ENCODE data around the gene DEPDC7. TPM values are rescaled to one million over a fixed set of nuclear protein-coding genes. Genes with fewer than 3 reads are reported as not detected.

DEPDC7 gene
- total RNA-seq, 1 experiment from 2014 or later: 5.6 TPM

- ChIA-PET POLR2A (interaction anchor here (0.5 kb wide), 1 partner anchor 26 kb away, joined by 3 read pairs; no protein-coding TSS in a partner anchor), CTCF (no interaction called here)
- peaks cover 6% of the 10 kb centered on the region; the same call in 1 of the 2 replicates for H3K27me3 Mint-ChIP-seq (ENCODE audit: low read depth)
- peaks cover 13% of the 10 kb centered on the region for H3K4me1 Mint-ChIP-seq
- no peak for TF ChIP-seq NR1H2 (CRISPR knock-in tag; IDR thresholded peaks at IDR 0.05)
- TF ChIP-seq ZNF121 (CRISPR knock-in tag; IDR thresholded peaks at IDR 0.05): no peak
- no peak for TF ChIP-seq ZNF396 (CRISPR knock-in tag; IDR thresholded peaks at IDR 0.05; ENCODE audit: borderline replicate concordance)
- TF ChIP-seq, protein P1, sequence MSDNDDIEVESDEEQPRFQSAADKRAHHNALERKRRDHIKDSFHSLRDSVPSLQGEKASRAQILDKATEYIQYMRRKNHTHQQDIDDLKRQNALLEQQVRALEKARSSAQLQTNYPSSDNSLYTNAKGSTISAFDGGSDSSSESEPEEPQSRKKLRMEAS (CRISPR knock-in tag; IDR thresholded peaks at IDR 0.05): no peak
- no peak for TF ChIP-seq ZNF138 (CRISPR knock-in tag; conservative IDR thresholded peaks at IDR 0.05)
- no peak for TF ChIP-seq GABPB1 (CRISPR knock-in tag; IDR thresholded peaks at IDR 0.05)
- TF ChIP-seq, protein P2, sequence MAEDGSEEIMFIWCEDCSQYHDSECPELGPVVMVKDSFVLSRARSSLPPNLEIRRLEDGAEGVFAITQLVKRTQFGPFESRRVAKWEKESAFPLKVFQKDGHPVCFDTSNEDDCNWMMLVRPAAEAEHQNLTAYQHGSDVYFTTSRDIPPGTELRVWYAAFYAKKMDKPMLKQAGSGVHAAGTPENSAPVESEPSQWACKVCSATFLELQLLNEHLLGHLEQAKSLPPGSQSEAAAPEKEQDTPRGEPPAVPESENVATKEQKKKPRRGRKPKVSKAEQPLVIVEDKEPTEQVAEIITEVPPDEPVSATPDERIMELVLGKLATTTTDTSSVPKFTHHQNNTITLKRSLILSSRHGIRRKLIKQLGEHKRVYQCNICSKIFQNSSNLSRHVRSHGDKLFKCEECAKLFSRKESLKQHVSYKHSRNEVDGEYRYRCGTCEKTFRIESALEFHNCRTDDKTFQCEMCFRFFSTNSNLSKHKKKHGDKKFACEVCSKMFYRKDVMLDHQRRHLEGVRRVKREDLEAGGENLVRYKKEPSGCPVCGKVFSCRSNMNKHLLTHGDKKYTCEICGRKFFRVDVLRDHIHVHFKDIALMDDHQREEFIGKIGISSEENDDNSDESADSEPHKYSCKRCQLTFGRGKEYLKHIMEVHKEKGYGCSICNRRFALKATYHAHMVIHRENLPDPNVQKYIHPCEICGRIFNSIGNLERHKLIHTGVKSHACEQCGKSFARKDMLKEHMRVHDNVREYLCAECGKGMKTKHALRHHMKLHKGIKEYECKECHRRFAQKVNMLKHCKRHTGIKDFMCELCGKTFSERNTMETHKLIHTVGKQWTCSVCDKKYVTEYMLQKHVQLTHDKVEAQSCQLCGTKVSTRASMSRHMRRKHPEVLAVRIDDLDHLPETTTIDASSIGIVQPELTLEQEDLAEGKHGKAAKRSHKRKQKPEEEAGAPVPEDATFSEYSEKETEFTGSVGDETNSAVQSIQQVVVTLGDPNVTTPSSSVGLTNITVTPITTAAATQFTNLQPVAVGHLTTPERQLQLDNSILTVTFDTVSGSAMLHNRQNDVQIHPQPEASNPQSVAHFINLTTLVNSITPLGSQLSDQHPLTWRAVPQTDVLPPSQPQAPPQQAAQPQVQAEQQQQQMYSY (CRISPR knock-in tag; IDR thresholded peaks at IDR 0.05): no peak
- TF ChIP-seq TP53 (CRISPR knock-in tag; IDR thresholded peaks at IDR 0.05): no peak
- no peak for TF ChIP-seq CBFB (CRISPR knock-in tag; IDR thresholded peaks at IDR 0.05; ENCODE audit: low read depth)
- TF ChIP-seq CREB1 (CRISPR knock-in tag; IDR thresholded peaks at IDR 0.05): no peak
- TF ChIP-seq JAZF1 (CRISPR knock-in tag; IDR thresholded peaks at IDR 0.05): no peak
- no peak for TF ChIP-seq ATF1 (CRISPR knock-in tag; IDR thresholded peaks at IDR 0.05)
- TF ChIP-seq JUN (CRISPR knock-in tag; IDR thresholded peaks at IDR 0.05): no peak
- no peak for TF ChIP-seq MXD4 (CRISPR knock-in tag; IDR thresholded peaks at IDR 0.05; ENCODE audit: borderline replicate concordance)
- TF ChIP-seq ETV6 (CRISPR knock-in tag; IDR thresholded peaks at IDR 0.05): no peak
- TF ChIP-seq CTCF (IDR thresholded peaks at IDR 0.05): no peak
- TF ChIP-seq ZNF423 (CRISPR knock-in tag; IDR thresholded peaks at IDR 0.05): no peak
- H3K27ac Mint-ChIP-seq: no peak overlapping the region
- H3K4me3 Mint-ChIP-seq: no peak overlapping the region
- ATAC-seq (no peak), DNase-seq (ENCODE audit: low spot score) (no peak)
- H3K9me3 Mint-ChIP-seq: peaks cover 11% of the 10 kb centered on the region
- H3K36me3 Mint-ChIP-seq: no peaks in the 10 kb centered on the region
These were observed 15.5 kb upstream of the DEPDC7 start for GRCh38 chr11:33000181-33000580.

GRCh38 chr11:33001281-33001680 is 14.4 kb upstream of the DEPDC7 start:
- TF ChIP-seq SMAD4 (CRISPR knock-in tag; IDR thresholded peaks at IDR 0.05) (no peak), FOXJ3 (CRISPR knock-in tag; IDR thresholded peaks at IDR 0.05; ENCODE audit: borderline replicate concordance) (no peak)
- peaks cover 6% of the 10 kb centered on the region; the same call in 1 of the 2 replicates for H3K27me3 Mint-ChIP-seq (ENCODE audit: low read depth)
- peaks cover 13% of the 10 kb centered on the region for H3K4me1 Mint-ChIP-seq
- H3K4me3 Mint-ChIP-seq: no peak overlapping the region
- POLR2A ChIA-PET: no interaction called here
- no peaks in the 10 kb centered on the region for H3K36me3 Mint-ChIP-seq
- H3K9me3 Mint-ChIP-seq: peaks cover 11% of the 10 kb centered on the region
- CTCF ChIA-PET: no interaction called here
- H3K27ac Mint-ChIP-seq: no peak overlapping the region
- DNase-seq (ENCODE audit: low spot score) (no peak), ATAC-seq (no peak)

Measured in WTC11 (cell line).